Measurements from ENCODE around the gene DLGAP1.
A peak's percentile ranks its signal among the peaks of the same experiment; 100 is the strongest.

DLGAP1 gene

DNA sequence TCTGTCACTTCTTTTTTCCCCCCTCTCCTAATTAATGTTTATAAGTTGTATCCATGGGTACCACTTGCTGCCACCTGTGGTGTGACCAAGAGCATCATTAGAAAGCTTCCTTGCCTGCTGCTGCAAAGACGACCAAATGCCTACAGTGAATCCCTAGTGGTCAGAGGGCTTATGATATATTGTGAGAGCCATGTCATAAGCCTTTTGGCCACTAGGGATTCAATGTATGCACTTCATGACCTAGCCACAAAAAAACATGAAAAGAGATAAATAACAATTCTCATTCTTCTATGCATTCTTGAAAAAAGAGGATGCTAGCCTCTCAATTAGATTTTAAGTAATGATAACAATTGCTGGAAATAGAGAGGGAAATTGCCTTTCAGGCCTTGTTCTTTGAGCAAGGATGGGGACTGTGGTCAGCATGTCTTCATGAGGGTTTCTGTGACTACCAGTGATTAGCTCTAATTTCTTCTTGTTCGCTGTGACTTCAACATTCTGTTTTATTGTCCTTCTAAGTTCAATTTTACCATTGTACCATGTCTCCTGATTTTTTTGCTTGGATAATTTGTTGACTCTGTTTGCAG, 569.8 kb downstream of the DLGAP1 start:
- peak; percentile 49 for DNase-seq

GRCh38 chr18:3879836-3880120, 575.3 kb downstream of the DLGAP1 start:
- no peak for DNase-seq

GRCh38 chr18:3879114-3879835, 575.8 kb downstream of the DLGAP1 start:
- DNase-seq: no peak

- DNase-seq: peak; percentile 86
Observed at GRCh38 chr18:3878401-3878800, 576.7 kb downstream of the DLGAP1 start.

DNA sequence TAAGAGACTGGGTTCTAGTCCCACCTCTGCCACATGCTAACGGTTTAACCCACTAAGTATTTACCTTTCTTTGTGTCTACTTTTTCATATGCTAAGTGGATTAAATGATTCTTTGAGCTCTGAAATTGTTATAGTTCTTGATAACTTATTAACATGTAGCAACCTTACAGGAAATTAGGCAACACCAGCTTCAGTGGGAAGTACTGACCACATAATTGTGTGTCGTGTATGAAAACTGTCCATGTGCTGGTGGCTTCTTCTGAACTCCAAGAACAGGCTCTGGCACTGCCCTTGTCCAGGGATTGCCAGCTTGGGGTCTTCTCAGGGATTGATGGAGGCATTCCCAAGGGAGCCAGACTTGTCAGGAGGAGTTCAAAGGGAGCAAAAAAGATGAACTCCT, 577.4 kb downstream of the DLGAP1 start:
- DNase-seq: peak; percentile 60

GRCh38 chr18:3875961-3876360, 579.1 kb downstream of the DLGAP1 start:
- DNase-seq: peak; percentile 8

GRCh38 chr18:3875376-3875775, 579.7 kb downstream of the DLGAP1 start:
- DNase-seq: no peak

- DNase-seq: peak; percentile 49
Observed at GRCh38 chr18:3874581-3874980, 580.5 kb downstream of the DLGAP1 start.

DNA sequence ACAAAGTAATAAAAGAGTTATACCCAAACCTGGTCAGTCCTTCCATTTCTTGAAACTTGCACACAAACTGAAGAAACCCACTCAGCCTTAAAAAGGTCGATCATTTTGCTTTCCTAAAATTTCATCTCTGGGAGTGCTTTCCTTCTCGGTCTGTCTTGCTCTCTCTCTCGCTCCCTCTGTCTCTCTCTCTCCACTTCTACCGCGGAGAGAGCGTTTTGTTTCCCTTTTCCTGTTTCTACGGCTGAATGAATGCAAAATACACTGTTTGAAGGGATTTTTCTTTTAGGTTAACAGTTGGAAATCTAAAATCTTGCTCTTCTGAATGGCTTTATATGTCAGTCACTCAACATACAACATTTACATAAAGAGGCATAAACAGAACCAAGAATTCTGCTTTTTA, 581.0 kb downstream of the DLGAP1 start:
- peak; percentile 8 for DNase-seq

DNA sequence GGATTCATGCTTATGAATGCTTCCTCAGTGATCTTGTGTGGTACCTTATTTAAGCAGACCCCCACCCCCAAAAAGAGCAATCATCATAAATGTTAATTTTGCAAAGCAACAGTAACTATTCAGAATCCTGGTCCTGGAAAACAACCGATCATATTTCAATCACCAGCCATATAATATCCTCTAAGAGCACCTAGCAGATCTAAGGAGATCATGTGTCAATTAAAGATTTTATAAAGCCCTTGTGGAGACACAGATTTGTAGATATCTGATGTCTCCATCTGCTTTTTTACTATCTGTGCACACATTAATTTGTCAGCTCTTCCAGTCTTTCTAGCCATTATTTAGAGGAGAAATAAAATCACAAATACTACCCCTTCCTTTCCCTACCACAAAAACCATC, 581.4 kb downstream of the DLGAP1 start:
- DNase-seq: peak; percentile 64

DNA sequence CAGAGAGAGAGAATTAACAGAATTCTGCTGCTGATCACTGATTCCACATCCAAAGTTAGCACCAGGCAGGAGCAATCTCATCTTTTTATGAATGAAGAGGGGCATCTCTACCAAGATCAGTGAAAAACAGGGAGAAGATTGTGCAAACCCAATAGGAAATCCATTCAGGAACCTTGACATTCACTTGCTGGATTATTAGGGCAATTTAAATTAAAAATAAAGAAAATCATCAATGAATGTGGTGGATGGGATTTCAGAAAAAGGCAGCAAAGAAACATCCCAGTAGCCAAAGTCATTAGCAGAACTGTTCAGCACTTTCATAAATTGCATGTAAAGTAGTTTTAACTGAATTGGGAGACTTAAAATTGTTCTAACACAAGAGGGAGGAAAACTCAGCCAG, 581.9 kb downstream of the DLGAP1 start:
- DNase-seq: no peak

DNA sequence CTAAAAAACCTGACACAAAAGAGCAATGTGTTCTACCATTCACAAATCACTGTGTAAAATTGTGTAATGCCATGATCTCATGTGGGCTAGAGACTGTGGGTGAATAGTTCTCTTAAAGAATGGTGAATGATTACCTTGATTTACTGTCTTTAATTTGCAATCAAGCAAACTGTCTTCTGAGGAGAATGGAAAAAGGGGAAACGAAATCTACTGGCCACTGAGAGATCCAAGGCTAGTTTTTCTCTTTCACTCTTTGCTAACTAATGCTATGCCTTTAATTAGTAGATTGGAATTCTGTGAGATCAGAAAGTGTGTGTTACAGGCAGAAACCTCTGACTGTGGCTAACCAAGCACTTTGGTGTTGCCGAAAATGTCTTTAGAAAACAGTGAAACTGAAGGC, 582.5 kb downstream of the DLGAP1 start:
- no peak for DNase-seq

DNA sequence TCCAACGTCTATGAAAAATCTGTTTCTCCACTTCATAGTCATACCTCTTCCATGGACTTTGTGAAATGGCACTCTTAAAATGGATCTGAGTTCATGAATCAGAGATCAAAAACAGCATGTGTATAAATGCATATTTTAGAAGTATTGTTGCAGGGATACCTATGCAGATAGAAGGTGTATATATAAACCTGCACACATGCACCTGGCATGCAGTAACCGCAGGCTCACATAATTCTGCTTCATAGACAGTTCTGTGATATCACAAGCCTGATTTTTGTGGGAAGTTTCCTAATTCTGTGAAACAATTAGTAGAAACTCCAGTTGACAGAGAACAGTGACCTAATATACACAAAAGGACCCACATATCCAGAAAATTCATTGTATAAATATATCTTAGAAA, 583.4 kb downstream of the DLGAP1 start:
- no peak for DNase-seq

DNA sequence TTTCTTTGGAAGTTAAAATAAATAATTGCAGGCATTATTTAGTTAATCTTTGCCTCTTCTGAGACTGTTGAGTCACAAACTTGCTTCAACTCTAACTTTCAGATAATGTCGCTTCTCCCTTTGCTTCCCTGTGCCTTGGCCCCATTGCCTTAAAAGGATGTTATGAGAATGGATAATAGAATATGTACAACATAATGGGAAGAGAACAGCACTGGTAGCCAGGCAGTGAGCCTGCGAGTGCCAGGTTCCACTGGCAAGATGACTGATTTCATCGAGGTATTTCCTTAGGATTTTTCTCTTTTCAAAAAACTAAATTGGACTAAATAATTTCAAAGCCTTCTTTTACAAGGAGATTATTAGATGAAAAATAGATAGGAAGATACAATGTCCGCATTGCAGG, 584.2 kb downstream of the DLGAP1 start:
- DNase-seq: no peak

DNA sequence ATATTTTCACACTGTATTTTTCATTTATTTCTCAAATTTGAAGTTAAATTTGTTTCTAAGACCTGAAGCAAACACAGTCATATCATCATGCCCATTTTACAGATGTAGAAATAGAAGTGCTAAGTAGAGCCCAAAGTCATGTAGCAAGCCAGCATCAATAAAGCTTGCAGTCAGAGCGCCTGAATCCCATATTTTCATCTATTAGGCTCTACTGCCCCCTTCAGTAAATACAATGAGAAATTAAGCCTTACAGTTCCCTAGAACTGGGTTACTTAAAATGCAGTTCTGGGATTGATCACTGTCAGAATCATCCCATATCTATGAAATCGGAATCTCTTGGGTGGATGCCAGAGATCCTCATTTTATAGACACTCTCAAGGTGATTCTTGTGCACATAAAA, 585.3 kb downstream of the DLGAP1 start:
- DNase-seq: peak; percentile 78

DNA sequence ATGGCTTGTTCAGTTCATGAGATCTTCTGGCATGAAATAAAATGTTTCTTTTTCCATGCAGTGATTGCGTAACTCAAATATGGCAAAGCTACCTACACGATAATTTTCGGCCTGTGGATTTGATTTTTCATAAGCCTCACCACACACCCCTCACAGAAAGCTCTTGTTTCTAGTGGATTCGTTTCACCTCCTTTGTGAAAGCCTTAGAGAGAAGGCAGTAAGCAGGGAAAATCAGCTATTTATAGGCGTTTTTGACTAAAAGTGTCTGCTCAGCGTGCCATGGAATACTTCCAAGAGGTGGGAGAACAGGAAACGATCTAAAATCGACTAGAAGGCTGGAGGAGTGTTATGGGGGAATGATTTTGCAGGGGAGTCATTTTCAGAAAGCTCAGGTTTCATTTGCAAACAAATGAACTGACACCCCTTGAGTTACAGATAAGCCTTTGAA, 587.2 kb downstream of the DLGAP1 start:
- no peak for DNase-seq

DNA sequence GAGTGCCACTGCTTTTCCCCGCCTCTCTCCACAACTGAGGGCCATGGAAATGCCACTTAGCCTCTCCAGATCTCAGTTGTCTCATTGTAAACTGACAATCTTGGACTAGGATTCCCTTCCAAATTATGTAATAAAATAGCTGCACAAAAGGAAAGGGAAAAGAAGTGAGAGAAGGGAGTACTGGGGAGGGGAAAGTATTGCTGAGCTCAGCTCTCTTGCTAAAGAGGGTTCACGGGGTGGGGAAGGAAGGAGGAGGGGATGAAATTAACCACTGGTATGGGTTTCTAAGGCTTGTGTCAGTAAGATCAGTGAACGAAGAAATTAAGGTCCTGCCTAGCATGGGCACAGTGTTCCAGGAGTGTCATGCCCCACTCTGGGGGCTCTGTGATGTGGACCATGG, 587.9 kb downstream of the DLGAP1 start:
- DNase-seq: no peak

DNA sequence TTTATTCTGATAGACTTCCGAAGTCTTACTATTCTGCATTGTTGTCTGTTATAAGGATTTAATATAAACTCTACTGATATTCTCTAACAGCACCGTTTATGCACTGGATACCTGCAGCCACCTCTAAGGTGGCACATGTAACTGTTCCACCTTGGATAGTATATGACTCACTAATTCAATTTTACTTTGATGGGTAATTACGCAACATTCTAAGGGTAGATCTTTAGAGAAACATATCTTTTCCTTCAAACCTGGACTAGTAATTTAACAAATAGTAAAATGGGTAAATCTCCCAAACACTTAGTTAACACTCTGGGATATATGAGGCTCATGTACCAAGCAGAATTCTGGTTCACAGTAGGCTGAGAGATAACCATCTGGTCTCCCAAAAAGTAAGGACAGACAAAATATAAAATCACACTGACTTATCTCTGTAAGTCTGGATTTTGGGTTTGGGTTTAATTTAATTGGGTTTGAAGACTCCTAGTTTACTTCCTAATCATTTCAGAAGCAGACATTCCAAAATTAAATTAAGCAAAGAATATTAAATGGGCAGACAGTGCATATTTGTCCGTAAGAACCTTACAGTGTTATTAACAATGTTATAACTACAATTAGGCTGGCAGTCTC, 590.3 kb downstream of the DLGAP1 start:
- DNase-seq: no peak

DNA sequence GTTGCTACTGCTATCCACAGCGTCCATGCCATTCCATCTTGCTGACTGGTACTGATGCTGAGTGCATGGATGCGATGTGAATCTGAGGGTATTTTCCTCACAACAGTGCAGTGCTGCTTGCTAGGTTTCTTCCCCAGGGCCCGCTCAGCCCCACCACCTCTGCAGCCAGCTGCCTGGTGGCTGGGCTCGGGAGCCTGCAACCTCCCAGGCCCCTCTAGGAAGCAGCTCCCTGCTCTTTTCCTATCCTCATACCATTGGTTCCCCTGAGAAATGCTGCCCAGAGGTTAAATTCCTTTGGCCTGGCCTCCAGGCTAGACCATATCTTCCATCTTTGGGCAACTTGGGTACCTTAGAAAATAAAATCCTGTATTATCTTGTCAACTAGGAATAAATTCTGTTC, 591.5 kb downstream of the DLGAP1 start:
- no peak for DNase-seq

DNA sequence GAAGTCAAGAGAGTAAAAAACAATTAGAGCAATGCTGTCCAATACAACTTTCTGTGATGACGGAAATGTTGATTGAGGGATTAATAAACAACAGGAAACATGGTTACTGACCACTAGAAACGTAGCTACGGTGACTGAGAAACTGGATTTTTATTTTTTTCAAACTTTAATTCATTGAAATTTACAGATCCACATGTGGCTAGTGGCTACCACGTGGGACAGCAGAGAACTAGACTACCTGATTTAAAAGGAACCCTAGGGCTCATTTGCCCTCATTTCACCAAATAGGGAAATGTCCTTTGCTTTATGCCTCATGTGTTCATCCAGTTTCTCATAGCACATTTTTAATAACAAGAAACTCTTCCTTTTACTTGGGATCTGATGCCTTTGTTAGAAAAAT, 592.1 kb downstream of the DLGAP1 start:
- DNase-seq: no peak

GRCh38 chr18:3861495-3861894, 593.6 kb downstream of the DLGAP1 start:
- no peak for DNase-seq

DNA sequence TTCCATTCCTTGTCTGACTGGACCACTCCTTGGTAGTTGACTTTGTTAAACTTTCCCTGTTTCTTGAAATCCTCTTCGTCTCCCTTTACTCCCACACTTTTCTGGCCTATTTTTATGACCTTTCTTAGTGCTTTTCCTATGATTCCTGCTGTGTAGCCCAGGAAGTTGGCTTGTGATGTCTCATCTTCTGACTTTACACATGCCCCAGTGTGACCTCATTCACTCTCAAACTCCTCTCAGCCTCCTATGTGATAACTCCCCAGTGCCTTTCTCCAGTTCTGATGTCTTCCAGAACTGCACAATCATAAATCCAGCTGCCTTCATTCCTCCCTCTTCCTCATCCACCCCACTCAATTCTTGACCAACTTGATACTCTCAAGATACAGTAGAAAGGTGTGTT, 597.6 kb downstream of the DLGAP1 start:
- DNase-seq: no peak

DNA sequence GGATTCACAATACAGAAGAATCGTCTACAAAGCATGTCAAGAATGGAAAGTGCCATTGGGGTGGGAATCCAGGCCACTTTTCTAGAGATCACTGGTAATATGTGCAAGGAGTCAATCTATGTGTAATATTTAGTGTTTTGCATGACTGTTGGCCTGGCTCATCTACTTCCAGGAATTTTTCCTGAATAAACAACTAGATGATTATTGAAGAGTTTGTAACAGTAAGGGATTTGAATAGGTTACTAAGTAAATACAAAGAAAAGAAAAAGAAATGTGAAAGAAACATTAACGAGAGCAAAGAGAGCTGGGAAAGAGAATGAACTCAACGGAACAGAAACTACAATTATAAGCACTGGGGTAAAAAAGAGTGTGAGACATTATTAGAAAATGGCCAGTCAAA, 599.1 kb downstream of the DLGAP1 start:
- DNase-seq: no peak

DNA sequence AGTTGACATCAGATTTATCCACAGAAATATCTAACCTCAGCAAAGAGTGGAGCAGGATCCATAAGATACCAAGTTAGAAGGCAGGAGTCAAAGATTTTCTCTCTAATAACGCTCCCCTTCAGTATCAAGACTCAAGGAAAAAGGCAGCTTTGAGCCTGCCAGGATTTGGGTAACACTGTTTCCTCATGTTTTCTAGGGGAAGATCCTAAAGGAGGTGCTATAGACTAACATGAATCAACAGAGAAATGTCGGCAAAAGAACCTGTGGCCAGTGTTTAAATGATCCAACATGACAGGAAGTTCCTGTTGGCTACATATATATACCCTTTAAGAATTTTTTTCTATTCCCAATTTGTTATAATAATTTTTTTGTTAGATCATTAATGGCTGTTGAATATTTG, 602.8 kb downstream of the DLGAP1 start:
- DNase-seq: no peak

- DNase-seq: no peak
Observed at GRCh38 chr18:3851159-3851558, 603.9 kb downstream of the DLGAP1 start.

All from NCI-H82 (cell line).